Measurements from ENCODE around the gene BEX3. TPM values are rescaled to one million over a fixed set of nuclear protein-coding genes. Genes with fewer than 3 reads are reported as not detected.
"Not testable (repeated sequence)": the region's sequence is repeated elsewhere in the genome, so short reads cannot be mapped to it uniquely, and the experiment has no call there.

Gene BEX3
- total RNA-seq, 1 donor from 2014 or later = 139 TPM

DNA sequence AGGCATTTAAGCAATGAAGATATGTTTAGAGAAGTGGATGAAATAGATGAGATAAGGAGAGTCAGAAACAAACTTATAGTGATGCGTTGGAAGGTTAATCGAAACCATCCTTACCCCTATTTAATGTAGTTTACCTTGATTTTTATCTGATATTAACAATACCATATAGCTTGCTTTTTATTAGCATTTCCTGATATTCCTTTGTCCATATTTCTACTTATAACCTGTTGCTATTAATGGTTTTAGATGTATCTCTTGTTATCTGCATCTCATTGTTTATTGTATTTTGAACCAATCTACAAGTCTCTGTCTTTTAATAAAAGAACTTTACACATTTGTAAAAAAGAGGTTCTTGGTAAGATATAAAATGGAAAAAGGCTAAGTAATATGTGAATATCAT is 18.5 kb upstream of the BEX3 start:
- Mint-ChIP-seq H3K4me3 (ENCODE audit: unreplicated experiment) (peak overlapping the region; percentile 94), H3K36me3 (ENCODE audit: low read depth) (peaks cover 8% of the 10 kb centered on the region), H3K9me3 (ENCODE audit: low read depth) (peaks cover 8% of the 10 kb centered on the region), H3K27me3 (ENCODE audit: low read depth) (no peaks in the 10 kb centered on the region), H3K27ac (ENCODE audit: unreplicated experiment) (peak overlapping the region; percentile 99), H3K4me1 (ENCODE audit: low read depth) (peaks cover 16% of the 10 kb centered on the region)
- TF ChIP-seq, protein P1, sequence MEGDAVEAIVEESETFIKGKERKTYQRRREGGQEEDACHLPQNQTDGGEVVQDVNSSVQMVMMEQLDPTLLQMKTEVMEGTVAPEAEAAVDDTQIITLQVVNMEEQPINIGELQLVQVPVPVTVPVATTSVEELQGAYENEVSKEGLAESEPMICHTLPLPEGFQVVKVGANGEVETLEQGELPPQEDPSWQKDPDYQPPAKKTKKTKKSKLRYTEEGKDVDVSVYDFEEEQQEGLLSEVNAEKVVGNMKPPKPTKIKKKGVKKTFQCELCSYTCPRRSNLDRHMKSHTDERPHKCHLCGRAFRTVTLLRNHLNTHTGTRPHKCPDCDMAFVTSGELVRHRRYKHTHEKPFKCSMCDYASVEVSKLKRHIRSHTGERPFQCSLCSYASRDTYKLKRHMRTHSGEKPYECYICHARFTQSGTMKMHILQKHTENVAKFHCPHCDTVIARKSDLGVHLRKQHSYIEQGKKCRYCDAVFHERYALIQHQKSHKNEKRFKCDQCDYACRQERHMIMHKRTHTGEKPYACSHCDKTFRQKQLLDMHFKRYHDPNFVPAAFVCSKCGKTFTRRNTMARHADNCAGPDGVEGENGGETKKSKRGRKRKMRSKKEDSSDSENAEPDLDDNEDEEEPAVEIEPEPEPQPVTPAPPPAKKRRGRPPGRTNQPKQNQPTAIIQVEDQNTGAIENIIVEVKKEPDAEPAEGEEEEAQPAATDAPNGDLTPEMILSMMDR (IDR thresholded peaks at IDR 0.05) = no peak
- no peak for DNase-seq (ENCODE audit: low spot score)

DNA sequence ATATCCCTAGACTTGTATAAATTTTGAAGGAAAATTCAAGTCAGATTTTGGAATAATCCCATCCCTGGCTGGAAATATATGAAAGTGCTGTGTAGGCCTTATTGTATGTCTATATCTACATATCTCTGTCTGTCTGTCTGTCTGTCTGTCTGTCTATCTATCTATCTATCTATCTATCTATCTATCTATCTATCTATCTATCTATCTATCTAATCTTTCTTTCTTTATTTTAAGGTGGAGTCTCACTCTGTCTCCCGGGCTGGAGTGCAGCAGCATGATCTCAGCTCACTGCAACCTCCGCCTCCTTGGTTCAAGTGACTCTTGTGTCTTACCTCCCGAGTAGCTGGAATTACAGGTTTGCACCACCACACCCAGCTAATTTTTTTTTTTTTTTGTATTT is 16.7 kb upstream of the BEX3 start:
- peaks cover 16% of the 10 kb centered on the region for H3K4me1 Mint-ChIP-seq (ENCODE audit: low read depth)
- not testable (repeated sequence) for DNase-seq (ENCODE audit: low spot score); H3K27me3 Mint-ChIP-seq (ENCODE audit: low read depth); H3K27ac Mint-ChIP-seq (ENCODE audit: unreplicated experiment); H3K4me3 Mint-ChIP-seq (ENCODE audit: unreplicated experiment); H3K9me3 Mint-ChIP-seq (ENCODE audit: low read depth); H3K36me3 Mint-ChIP-seq (ENCODE audit: low read depth)

DNA sequence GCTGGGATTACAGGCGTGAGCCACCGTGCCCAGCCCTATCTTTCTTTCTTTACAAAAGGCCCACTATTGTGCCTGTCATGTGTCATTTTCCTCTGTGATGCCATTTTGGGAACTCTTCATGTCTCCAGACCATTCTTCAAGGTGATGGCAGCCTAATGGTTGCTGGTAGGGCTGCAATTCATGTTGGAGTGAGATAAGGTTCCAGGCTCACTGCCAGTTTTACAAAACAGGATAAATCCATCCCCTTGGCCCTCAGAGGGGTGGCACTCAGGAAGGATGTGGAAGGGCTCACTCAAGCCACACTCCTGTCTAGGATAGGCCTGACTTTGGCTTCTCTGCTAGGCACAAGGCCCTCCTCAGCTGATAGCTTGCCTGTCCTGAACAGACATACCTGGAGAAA is 16.2 kb upstream of the BEX3 start:
- peaks cover 16% of the 10 kb centered on the region for H3K4me1 Mint-ChIP-seq (ENCODE audit: low read depth)
- no peak overlapping the region for H3K27ac Mint-ChIP-seq (ENCODE audit: unreplicated experiment)
- no peak overlapping the region for H3K4me3 Mint-ChIP-seq (ENCODE audit: unreplicated experiment)
- DNase-seq (ENCODE audit: low spot score) = no peak
- H3K36me3 Mint-ChIP-seq (ENCODE audit: low read depth) = peaks cover 8% of the 10 kb centered on the region
- TF ChIP-seq, protein P1 (IDR thresholded peaks at IDR 0.05) = no peak
- H3K27me3 Mint-ChIP-seq (ENCODE audit: low read depth) = no peaks in the 10 kb centered on the region
- peaks cover 8% of the 10 kb centered on the region for H3K9me3 Mint-ChIP-seq (ENCODE audit: low read depth)

DNA sequence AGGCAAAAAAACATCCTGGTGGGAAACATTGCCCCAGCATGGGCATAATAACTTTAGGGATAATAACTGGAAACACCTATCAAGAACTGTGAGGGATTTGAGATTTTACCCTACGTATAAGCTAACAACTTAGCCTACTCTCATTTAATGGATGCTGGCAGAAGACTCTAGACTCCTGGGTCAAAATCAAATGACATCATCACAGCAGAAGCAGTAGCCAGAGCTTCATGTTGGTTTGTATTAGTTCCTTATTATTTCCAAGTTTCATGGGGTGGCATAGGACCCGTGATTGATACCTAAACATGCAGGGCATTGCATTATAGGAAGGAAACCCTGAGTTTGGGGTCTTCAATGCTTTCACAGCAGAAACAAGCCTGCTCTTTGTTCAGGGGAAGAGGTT is 15.4 kb upstream of the BEX3 start:
- no peak overlapping the region for H3K27ac Mint-ChIP-seq (ENCODE audit: unreplicated experiment)
- peaks cover 12% of the 10 kb centered on the region for H3K4me1 Mint-ChIP-seq (ENCODE audit: low read depth)
- H3K9me3 Mint-ChIP-seq (ENCODE audit: low read depth) = peaks cover 8% of the 10 kb centered on the region
- no peak overlapping the region for H3K4me3 Mint-ChIP-seq (ENCODE audit: unreplicated experiment)
- TF ChIP-seq, protein P1 (IDR thresholded peaks at IDR 0.05) = no peak
- no peaks in the 10 kb centered on the region for H3K27me3 Mint-ChIP-seq (ENCODE audit: low read depth)
- H3K36me3 Mint-ChIP-seq (ENCODE audit: low read depth) = peaks cover 8% of the 10 kb centered on the region
- no peak for DNase-seq (ENCODE audit: low spot score)

DNA sequence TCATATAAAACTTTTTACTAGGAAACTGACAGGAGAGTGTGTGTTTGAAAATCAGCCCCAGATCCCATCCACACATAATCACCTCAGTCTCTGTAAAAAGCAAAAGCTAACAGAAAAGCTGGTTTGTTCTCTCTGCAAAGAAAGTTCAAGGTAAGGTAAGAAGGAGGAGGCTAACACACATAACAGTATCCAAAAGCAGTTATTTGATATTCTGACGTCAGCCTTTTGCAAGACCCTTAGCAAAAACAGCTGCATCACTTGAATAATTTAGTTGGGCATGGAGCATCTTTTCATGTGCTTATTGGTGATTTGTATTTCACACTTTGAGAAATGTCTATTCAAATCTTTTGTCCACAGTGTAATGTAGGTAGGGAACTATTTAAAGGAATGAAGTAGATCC is 14.5 kb upstream of the BEX3 start:
- peaks cover 7% of the 10 kb centered on the region for H3K36me3 Mint-ChIP-seq (ENCODE audit: low read depth)
- H3K4me3 Mint-ChIP-seq (ENCODE audit: unreplicated experiment) = no peak overlapping the region
- peaks cover 9% of the 10 kb centered on the region for H3K4me1 Mint-ChIP-seq (ENCODE audit: low read depth)
- DNase-seq (ENCODE audit: low spot score) = no peak
- H3K27me3 Mint-ChIP-seq (ENCODE audit: low read depth) = no peaks in the 10 kb centered on the region
- TF ChIP-seq, protein P1 (IDR thresholded peaks at IDR 0.05) = no peak
- H3K27ac Mint-ChIP-seq (ENCODE audit: unreplicated experiment) = no peak overlapping the region
- H3K9me3 Mint-ChIP-seq (ENCODE audit: low read depth) = peaks cover 10% of the 10 kb centered on the region

DNA sequence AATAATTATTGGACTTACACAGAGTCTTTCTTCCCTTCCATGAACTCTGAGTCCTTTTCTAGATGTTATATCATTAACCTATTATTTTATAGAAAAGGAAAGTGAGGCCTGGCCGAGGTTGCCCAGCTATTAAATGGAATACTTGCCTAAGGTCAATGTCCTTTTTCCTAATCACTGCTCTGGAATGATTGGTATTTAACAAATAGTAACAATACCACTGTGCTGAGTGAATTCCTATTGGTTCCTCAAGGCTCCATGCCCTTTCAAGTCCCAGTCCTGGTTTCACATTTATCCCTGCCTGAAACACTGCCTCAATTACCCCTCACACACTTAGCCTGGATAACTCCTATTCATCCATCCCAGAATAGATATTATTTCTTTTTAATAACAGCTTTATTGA is 13.9 kb upstream of the BEX3 start:
- Mint-ChIP-seq H3K9me3 (ENCODE audit: low read depth) (peaks cover 12% of the 10 kb centered on the region), H3K27me3 (ENCODE audit: low read depth) (no peaks in the 10 kb centered on the region), H3K4me1 (ENCODE audit: low read depth) (peaks cover 10% of the 10 kb centered on the region), H3K27ac (ENCODE audit: unreplicated experiment) (no peak overlapping the region), H3K36me3 (ENCODE audit: low read depth) (peaks cover 3% of the 10 kb centered on the region), H3K4me3 (ENCODE audit: unreplicated experiment) (no peak overlapping the region)
- no peak for DNase-seq (ENCODE audit: low spot score)
- TF ChIP-seq, protein P1 (IDR thresholded peaks at IDR 0.05) = no peak

Measured in chondrocyte (in vitro differentiated cells).